Measurements from ENCODE around the gene NIBAN1.

GRCh38 chr1:184930645-184931044 is 43.7 kb downstream of the NIBAN1 start:
- TF ChIP-seq POLR2AphosphoS5 (IDR thresholded peaks at IDR 0.05; ENCODE audit: insufficient read depth in 1 of 2, low read depth in 1 of 2) (no peak), CTCF (IDR thresholded peaks at IDR 0.05) (no peak)

Data from vagina (tissue), 2 donors.